ENCODE data around the gene HPGD.

GRCh38 chr4:174516794-174517193 lies 5.5 kb downstream of the HPGD start:
- TF ChIP-seq, protein P1, sequence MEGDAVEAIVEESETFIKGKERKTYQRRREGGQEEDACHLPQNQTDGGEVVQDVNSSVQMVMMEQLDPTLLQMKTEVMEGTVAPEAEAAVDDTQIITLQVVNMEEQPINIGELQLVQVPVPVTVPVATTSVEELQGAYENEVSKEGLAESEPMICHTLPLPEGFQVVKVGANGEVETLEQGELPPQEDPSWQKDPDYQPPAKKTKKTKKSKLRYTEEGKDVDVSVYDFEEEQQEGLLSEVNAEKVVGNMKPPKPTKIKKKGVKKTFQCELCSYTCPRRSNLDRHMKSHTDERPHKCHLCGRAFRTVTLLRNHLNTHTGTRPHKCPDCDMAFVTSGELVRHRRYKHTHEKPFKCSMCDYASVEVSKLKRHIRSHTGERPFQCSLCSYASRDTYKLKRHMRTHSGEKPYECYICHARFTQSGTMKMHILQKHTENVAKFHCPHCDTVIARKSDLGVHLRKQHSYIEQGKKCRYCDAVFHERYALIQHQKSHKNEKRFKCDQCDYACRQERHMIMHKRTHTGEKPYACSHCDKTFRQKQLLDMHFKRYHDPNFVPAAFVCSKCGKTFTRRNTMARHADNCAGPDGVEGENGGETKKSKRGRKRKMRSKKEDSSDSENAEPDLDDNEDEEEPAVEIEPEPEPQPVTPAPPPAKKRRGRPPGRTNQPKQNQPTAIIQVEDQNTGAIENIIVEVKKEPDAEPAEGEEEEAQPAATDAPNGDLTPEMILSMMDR (IDR thresholded peaks at IDR 0.05; ENCODE audit: borderline replicate concordance, extremely low read depth, low read length, poor library complexity, severe bottlenecking): no peak
- no peak for TF ChIP-seq EZH2 (IDR thresholded peaks at IDR 0.05; ENCODE audit: borderline replicate concordance, low read depth, low read length, severe bottlenecking)
